Pulmonary artery endothelial cell (primary cell): ENCODE data around the gene HMCN2. TPM values are rescaled to one million over a fixed set of nuclear protein-coding genes. Genes with fewer than 3 reads are reported as not detected.

Experiments used
- DNase-seq: peaks from one replicate; pipeline ENCODE4 v3.0.0-alpha.2; 2011; ENCODE audit warnings: low read depth, low spot score
- total RNA-seq: library from RNA; depleted of rRNA; stranded (reverse); fragments of >200 nt; gene quantifications from 2 replicates; pipeline ENCODE4 v1.2.3, GENCODE V29; 2014

The HMCN2 gene
- total RNA-seq, 1 donor from 2014 or later, result under 0.01 TPM

DNA sequence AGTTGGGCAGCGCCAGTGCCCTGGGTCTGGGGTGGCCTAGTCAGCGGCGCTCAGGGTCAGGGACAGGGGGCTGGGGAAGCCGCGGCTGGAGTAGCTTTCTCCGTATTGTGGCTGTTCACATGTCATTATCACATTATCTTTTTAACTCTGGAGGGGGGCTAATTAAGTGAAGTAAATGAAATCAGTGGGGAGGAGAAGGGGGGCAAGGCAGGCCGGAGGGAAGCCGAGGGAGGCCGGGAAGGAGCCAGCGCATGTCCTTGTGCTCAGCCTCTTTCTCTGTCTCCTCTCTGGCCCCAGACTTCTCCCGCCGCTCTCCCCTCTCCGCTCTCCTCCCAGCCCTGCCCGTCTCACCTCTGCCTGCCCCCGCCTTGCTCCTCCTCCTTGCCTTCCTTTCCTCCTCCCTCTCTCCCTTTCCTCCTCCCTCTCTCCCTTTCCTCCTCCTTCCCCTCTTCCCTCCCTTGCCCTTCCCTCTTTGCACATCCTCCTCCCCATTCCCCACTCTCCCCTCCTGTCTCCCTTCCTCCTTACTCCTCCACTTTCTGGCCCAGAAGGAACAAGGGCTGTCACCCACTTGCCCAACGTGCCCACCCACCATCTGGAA lies 217.9 kb downstream of the HMCN2 start:
- DNase-seq, result no peak

Other genes with a start within 250 kb of the HMCN2 start
- gene FNBP1, start 222.6 kb upstream of the HMCN2 start, total RNA-seq, result 29.7 and 36.5 TPM in 2 replicates
- 22.0 and 62.2 TPM in 2 replicates for gene GPR107, start 211.9 kb upstream of the HMCN2 start, total RNA-seq
- 40.5 and 44.1 TPM in 2 replicates for gene NCS1, start 93.4 kb upstream of the HMCN2 start, total RNA-seq
- 3.0 and 6.9 TPM in 2 replicates for gene ASS1, start 179.2 kb downstream of the HMCN2 start, total RNA-seq